NT2/D1 (cell line): Measurements from ENCODE around the gene MARVELD3.

ENCODE experiments used
- YY1 ChIP-seq: IDR thresholded peaks from 2 replicates; pipeline ENCODE4 v1.6.1; 2011; ENCODE audit not compliant: insufficient read length, insufficient read depth
- ZNF274 ChIP-seq: IDR thresholded peaks from 2 replicates; pipeline ENCODE4 v1.6.1; 2011; ENCODE audit warnings: mild to moderate bottlenecking, low read depth, low read length

DNA sequence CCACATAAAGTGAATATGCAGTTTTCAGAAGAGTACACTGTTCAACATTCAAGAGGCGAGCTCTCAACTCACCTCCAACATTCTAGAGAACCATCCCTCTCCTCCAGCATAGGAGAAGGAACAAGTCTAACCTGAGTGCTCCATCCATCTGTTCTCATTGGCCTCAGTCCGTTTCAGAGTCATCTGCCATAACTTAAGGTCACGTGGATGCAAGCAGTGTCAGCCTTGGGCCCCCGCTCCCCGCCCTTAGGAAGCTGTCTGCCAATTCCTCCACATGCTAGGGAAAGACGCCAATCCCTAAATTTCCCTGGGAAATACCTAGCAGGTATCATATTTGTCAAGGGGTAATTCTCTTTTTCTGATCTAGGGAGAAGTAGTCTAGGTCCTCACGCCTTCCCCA, 21.4 kb downstream of the MARVELD3 start:
- TF ChIP-seq YY1 (no peak), ZNF274 (no peak)
